ENCODE data around the gene IRS1. TPM values are rescaled to one million over a fixed set of nuclear protein-coding genes. Genes with fewer than 3 reads are reported as not detected.

Gene IRS1
- total and polyA plus RNA-seq, 5 donors, result 6.2 to 16.0 (median 14.7) TPM

DNA sequence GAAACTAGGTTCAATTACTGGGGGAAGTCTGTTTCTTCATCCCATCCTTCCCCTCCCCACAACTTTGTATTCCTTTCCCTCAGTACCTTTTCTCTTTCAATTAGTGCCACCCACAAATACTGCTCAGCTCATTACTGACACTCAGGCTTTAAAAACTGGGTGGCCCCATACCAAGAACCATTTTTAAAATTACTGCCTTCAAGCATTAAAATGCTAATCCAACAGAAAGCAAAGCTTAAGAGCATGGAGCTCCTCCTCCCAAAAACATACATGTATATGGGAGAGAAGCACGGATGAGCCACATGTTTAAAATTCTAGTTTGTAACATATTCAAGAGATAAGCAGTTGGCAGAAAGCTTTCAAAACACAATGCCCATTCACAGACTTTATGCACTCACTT is 44.0 kb downstream of the IRS1 start:
- Histone ChIP-seq H3K27me3 (ENCODE audit: control insufficient read depth, insufficient read depth) (no peaks in the 10 kb centered on the region), H3K27ac (ENCODE audit: low read length) (no peak overlapping the region), H3K4me1 (ENCODE audit: control insufficient read depth, insufficient read depth, low read length) (peaks cover 4% of the 10 kb centered on the region), H3K9me3 (ENCODE audit: control insufficient read depth, low read length) (no peaks in the 10 kb centered on the region), H3K4me3 (ENCODE audit: low read length) (no peak overlapping the region)
- DNase-seq (no peak), ATAC-seq (no peak)
- intact Hi-C loops (cut with DNase I), result no loop called here
- WGBS, result 35% methylated on average over 1 of the region's 1 CpG

DNA sequence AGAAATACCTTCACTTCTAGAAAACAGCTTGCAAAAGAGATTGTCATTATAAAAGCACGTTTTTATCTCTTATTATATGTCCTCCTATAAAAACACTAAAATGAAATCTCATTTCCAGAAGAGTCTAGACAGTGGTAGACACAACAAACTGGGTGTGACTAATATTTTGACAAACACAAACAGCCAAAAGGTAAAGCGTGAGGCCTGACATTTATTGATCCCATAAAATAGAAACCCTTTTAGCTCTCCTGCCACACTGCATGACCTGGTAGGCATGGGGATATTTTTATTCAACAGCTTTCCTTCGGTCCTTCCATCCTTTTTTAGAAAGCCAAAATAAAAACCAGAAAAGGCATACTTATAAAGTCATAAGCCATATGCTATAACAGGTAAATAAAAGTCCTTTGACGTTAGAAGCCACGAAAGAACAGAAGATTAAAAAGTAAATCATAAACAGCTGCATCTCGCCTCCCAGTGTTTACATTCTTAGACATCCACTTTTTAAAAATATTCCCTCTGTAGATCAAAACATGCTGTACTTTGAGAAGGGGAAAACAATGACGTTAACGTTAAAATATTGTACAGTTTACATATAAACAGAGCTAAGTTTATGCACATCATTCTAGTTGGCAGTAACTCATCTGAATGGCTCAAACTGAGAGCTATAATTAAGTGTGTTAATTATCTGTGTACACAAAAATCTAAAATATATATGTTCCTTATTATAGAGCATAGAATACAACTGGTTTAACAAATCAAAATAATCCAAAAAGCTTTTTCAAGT is 44.6 kb downstream of the IRS1 start:
- intact Hi-C loops (cut with DNase I), result no loop called here
- ATAC-seq, result no peak
- H3K27ac ChIP-seq (ENCODE audit: low read length), result no peak overlapping the region
- H3K27me3 ChIP-seq (ENCODE audit: control insufficient read depth, insufficient read depth), result no peaks in the 10 kb centered on the region
- H3K4me1 ChIP-seq (ENCODE audit: control insufficient read depth, insufficient read depth, low read length), result peaks cover 2% of the 10 kb centered on the region
- H3K4me3 ChIP-seq (ENCODE audit: low read length), result peak overlapping the region; percentile 9
- H3K9me3 ChIP-seq (ENCODE audit: control insufficient read depth, low read length), result no peaks in the 10 kb centered on the region
- WGBS, result 47% methylated on average over 8 of the region's 8 CpGs
- DNase-seq, result no peak

DNA sequence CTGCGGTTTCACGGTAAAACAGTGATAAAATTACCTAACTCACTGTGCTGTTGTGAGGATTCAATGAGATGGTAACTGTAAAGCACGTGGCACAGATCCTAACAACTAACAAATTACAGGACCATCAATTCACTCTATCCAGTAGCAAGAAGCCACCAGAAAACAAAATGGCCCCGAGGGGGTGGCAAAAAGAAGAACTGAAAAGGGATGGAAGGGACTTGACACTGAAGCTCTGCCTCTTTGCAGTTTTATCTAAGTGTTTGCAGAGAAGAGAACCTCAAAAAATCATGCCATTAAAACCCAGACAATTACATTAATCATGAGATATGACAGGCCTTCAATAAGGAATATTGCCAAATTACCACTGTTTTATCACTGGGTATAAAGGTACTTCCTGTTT is 46.7 kb downstream of the IRS1 start:
- intact Hi-C loops (cut with DNase I), result no loop called here
- no peaks in the 10 kb centered on the region for H3K9me3 ChIP-seq (ENCODE audit: control insufficient read depth, low read length)
- no peaks in the 10 kb centered on the region for H3K27me3 ChIP-seq (ENCODE audit: control insufficient read depth, insufficient read depth)
- H3K4me1 ChIP-seq (ENCODE audit: control insufficient read depth, insufficient read depth, low read length), result no peaks in the 10 kb centered on the region
- ATAC-seq (no peak), DNase-seq (no peak)
- no peak overlapping the region for H3K27ac ChIP-seq (ENCODE audit: low read length)
- H3K4me3 ChIP-seq (ENCODE audit: low read length), result no peak overlapping the region
- WGBS, result 95% methylated on average over 4 of the region's 4 CpGs

DNA sequence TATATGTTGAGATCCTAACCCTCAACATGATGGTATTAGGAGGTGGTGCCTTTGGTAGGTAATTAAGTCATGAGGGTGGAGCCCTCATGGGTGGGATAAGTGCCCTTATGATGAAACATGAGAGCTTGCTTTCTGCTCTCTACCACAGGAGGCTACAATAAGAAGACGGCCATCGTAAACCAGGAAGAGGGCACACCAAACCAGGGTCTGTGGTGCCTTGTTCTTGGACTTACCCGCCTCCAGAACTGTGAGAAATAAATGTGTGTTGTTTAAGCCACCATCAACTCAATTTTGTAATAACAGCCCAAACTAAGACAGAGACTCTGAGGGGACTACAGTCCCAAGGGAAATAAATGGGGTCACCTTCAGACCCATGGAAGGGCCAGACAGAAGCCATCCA is 52.3 kb downstream of the IRS1 start:
- Histone ChIP-seq H3K27ac (ENCODE audit: low read length) (no peak overlapping the region), H3K4me1 (ENCODE audit: control insufficient read depth, insufficient read depth, low read length) (no peaks in the 10 kb centered on the region), H3K27me3 (ENCODE audit: control insufficient read depth, insufficient read depth) (no peaks in the 10 kb centered on the region), H3K9me3 (ENCODE audit: control insufficient read depth, low read length) (no peaks in the 10 kb centered on the region), H3K4me3 (ENCODE audit: low read length) (no peak overlapping the region)
- ATAC-seq, result no peak
- no peak for DNase-seq
- WGBS, result 97% methylated on average over 3 of the region's 3 CpGs
- intact Hi-C loops (cut with DNase I), result loop anchor here in 1 of 4 donors (10.0 kb wide), 1 partner anchor 48 kb away; the partner anchor contains the start of gene IRS1

DNA sequence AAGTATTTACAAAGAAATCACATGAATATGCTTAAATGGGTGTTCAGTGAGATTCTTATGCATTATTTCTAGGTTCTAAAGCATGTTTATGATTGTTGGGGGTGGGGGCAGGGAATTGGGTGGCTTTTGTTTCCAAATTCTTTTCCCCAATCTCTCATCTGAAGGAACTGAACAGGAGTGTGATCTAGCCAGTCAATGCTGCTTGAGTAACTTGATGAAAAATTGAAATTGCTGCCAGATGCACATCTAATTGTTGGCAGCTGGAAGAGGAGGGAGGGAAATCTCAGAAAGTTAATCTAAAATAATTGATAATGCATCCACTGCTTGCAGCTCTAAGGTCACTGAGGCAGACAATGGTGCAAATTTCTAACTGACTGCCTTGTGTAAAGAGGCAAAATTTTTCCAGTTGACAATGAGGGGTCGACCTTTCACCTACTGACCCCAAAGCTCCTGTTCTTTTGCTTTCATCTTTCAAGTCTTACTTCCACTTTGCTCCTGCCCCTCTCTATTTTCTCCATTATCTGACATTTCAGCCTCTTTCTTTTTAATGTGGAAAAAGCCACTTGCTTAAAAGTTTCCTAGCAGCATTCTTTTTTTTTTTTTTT is 53.3 kb downstream of the IRS1 start:
- Histone ChIP-seq H3K27me3 (ENCODE audit: control insufficient read depth, insufficient read depth) (no peaks in the 10 kb centered on the region), H3K4me3 (ENCODE audit: low read length) (no peak overlapping the region), H3K27ac (ENCODE audit: low read length) (no peak overlapping the region), H3K4me1 (ENCODE audit: control insufficient read depth, insufficient read depth, low read length) (peaks cover 2% of the 10 kb centered on the region), H3K9me3 (ENCODE audit: control insufficient read depth, low read length) (no peaks in the 10 kb centered on the region)
- WGBS, result 88% methylated on average over 1 of the region's 1 CpG
- intact Hi-C loops (cut with DNase I), result loop anchor here in 1 of 4 donors (10.0 kb wide), 1 partner anchor 49 kb away; the partner anchor contains the start of gene IRS1
- no peak for ATAC-seq
- no peak for DNase-seq

DNA sequence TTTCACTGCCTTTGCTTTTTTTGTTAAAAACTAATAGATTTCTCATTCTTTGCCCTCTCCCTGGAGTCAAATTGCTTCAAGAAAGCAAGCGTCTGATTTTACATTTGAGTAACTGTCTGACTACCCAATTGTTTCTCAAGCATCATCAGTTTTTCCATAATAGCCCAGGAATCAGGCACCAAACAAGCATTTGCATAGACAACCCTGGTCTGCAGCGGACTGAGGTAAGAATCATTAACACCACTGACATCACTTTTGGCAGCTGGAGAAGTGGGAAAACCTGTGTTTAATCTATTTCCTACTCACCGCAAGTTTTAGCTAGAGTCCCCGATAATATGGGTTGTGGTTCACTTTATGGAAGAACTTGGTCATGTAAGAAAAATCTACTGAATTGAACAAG is 55.7 kb downstream of the IRS1 start:
- no peak for ATAC-seq
- 74% methylated on average over 4 of the region's 4 CpGs for WGBS
- Histone ChIP-seq H3K27me3 (ENCODE audit: control insufficient read depth, insufficient read depth) (no peaks in the 10 kb centered on the region), H3K27ac (ENCODE audit: low read length) (no peak overlapping the region), H3K4me3 (ENCODE audit: low read length) (no peak overlapping the region), H3K4me1 (ENCODE audit: control insufficient read depth, insufficient read depth, low read length) (peaks cover 7% of the 10 kb centered on the region), H3K9me3 (ENCODE audit: control insufficient read depth, low read length) (no peaks in the 10 kb centered on the region)
- DNase-seq, result no peak
- intact Hi-C loops (cut with DNase I), result loop anchor here in 1 of 4 donors (10.0 kb wide), 1 partner anchor 51 kb away; the partner anchor contains the start of gene IRS1

- DNase-seq, result peak; percentile 52 to 79 (median 62)
- no peaks in the 10 kb centered on the region for H3K27me3 ChIP-seq (ENCODE audit: control insufficient read depth, insufficient read depth)
- H3K9me3 ChIP-seq (ENCODE audit: control insufficient read depth, low read length), result no peaks in the 10 kb centered on the region
- H3K27ac ChIP-seq (ENCODE audit: low read length), result peak overlapping the region; percentile 69
- ATAC-seq, result peak; percentile 89 to 92
- 22% methylated on average over 5 of the region's 5 CpGs for WGBS
- H3K4me1 ChIP-seq (ENCODE audit: control insufficient read depth, insufficient read depth, low read length), result peaks cover 9% of the 10 kb centered on the region
- intact Hi-C loops (cut with DNase I), result loop anchor here in 1 of 4 donors (10.0 kb wide), 1 partner anchor 52 kb away; the partner anchor contains the start of gene IRS1
- H3K4me3 ChIP-seq (ENCODE audit: low read length), result no peak overlapping the region
Observed at GRCh38 chr2:226742347-226742746, 57.3 kb downstream of the IRS1 start.

- Histone ChIP-seq H3K4me3 (ENCODE audit: low read length) (no peak overlapping the region), H3K27ac (ENCODE audit: low read length) (no peak overlapping the region), H3K27me3 (ENCODE audit: control insufficient read depth, insufficient read depth) (no peaks in the 10 kb centered on the region), H3K4me1 (ENCODE audit: control insufficient read depth, insufficient read depth, low read length) (peaks cover 9% of the 10 kb centered on the region), H3K9me3 (ENCODE audit: control insufficient read depth, low read length) (no peaks in the 10 kb centered on the region)
- intact Hi-C loops (cut with DNase I), result loop anchor here in 1 of 4 donors (10.0 kb wide), 1 partner anchor 55 kb away; the partner anchor contains the start of gene IRS1
- DNase-seq (no peak), ATAC-seq (no peak)
- WGBS, result 45% methylated on average over 3 of the region's 3 CpGs
Observed at GRCh38 chr2:226740039-226740648, 59.5 kb downstream of the IRS1 start.

DNA sequence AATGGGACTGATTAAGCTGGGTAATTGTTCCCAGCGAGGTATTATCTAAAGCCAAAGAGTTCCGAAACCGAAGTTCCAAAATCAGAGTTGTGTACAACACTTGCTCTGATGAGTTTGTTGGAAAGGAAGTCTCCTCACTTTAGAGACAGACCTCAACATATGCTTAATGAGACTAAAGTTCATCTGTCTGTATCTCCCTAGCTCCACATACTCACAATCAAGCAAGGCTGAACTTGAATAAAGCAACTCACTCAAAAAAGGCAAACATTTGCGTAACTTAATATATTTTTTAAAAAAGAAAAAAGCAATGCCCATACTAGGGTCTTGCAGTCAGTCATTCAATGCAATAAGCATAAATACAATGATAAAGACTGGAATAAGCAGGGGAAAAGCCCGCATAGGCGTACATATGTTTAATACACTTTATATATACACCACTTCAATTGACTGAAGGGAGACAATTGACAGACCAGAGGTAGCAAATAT is 60.0 kb downstream of the IRS1 start:
- Histone ChIP-seq H3K4me3 (ENCODE audit: low read length) (no peak overlapping the region), H3K27me3 (ENCODE audit: control insufficient read depth, insufficient read depth) (no peaks in the 10 kb centered on the region), H3K9me3 (ENCODE audit: control insufficient read depth, low read length) (no peaks in the 10 kb centered on the region), H3K27ac (ENCODE audit: low read length) (peak overlapping the region; percentile 32), H3K4me1 (ENCODE audit: control insufficient read depth, insufficient read depth, low read length) (peaks cover 9% of the 10 kb centered on the region)
- intact Hi-C loops (cut with DNase I), result loop anchor here in 1 of 4 donors (10.0 kb wide), 1 partner anchor 55 kb away; the partner anchor contains the start of gene IRS1
- 60% methylated on average over 6 of the region's 6 CpGs for WGBS
- peak; percentile 7 to 16 for ATAC-seq
- no peak for DNase-seq

- ATAC-seq (peak; percentile 33 to 46), DNase-seq (no peak)
- H3K4me1 ChIP-seq (ENCODE audit: control insufficient read depth, insufficient read depth, low read length), result peaks cover 9% of the 10 kb centered on the region
- H3K27me3 ChIP-seq (ENCODE audit: control insufficient read depth, insufficient read depth), result no peaks in the 10 kb centered on the region
- no peaks in the 10 kb centered on the region for H3K9me3 ChIP-seq (ENCODE audit: control insufficient read depth, low read length)
- H3K4me3 ChIP-seq (ENCODE audit: low read length), result no peak overlapping the region
- WGBS, result 55% methylated on average over 6 of the region's 6 CpGs
- H3K27ac ChIP-seq (ENCODE audit: low read length), result peak overlapping the region; percentile 54
- intact Hi-C loops (cut with DNase I), result no loop called here
Observed at GRCh38 chr2:226738821-226739544, 60.6 kb downstream of the IRS1 start.
